Measurements from ENCODE around the gene UNKL. TPM values are rescaled to one million over a fixed set of nuclear protein-coding genes. Genes with fewer than 3 reads are reported as not detected.

Gene UNKL
- total RNA-seq, 1 donor from 2014 or later: 19.9 TPM

DNA sequence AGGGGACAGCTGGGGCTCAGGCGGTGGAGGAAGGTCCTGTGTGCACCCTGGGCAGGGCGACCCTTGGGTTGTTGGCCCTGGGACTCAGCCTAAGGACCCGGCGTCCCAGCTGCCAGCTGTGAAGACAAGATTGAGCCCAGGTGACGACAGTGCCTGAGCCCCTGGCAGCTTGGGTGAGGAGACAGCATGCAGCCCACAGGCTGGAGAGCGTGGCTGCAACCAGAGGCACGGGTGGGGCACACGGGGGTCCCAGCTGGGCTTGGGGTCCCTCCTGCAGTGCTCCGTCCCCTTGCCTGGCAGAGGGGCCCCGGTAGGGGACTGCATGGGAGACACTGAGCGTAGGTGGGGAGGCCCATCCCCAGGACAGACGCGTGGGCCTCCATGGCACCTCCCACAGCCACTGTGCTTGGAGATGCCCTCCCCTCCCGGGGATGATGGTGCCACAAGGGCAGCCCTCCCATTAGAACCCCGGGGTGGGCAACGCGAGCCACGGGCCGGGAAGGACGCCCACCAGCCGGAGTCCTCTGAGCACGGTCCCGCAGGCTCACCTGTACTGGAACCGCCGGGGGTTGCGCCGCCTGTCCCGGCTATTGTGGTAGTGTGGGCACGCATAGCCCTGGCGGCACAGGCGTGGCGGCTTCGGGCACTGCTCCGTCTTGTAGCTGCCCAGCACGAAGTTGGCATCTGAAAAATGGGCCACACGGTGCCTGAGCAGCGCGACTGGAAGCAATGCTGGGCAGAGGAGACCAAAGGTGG is 15.5 kb downstream of the UNKL start:
- ATAC-seq (peak; percentile 18), DNase-seq (no peak)
- H3K9me3 ChIP-seq: no peaks in the 10 kb centered on the region
- no peak overlapping the region for H3K27ac ChIP-seq
- no peaks in the 10 kb centered on the region for H3K27me3 ChIP-seq
- TF ChIP-seq, protein P1, sequence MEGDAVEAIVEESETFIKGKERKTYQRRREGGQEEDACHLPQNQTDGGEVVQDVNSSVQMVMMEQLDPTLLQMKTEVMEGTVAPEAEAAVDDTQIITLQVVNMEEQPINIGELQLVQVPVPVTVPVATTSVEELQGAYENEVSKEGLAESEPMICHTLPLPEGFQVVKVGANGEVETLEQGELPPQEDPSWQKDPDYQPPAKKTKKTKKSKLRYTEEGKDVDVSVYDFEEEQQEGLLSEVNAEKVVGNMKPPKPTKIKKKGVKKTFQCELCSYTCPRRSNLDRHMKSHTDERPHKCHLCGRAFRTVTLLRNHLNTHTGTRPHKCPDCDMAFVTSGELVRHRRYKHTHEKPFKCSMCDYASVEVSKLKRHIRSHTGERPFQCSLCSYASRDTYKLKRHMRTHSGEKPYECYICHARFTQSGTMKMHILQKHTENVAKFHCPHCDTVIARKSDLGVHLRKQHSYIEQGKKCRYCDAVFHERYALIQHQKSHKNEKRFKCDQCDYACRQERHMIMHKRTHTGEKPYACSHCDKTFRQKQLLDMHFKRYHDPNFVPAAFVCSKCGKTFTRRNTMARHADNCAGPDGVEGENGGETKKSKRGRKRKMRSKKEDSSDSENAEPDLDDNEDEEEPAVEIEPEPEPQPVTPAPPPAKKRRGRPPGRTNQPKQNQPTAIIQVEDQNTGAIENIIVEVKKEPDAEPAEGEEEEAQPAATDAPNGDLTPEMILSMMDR (IDR thresholded peaks at IDR 0.05): no peak
- H3K4me1 ChIP-seq: no peaks in the 10 kb centered on the region
- intact Hi-C loops (cut with DNase I): no loop called here
- H3K36me3 ChIP-seq: peaks cover 67% of the 10 kb centered on the region
- no peak overlapping the region for H3K4me3 ChIP-seq

- ATAC-seq (no peak), DNase-seq (no peak)
- Histone ChIP-seq H3K4me3 (no peak overlapping the region), H3K27me3 (no peaks in the 10 kb centered on the region), H3K9me3 (no peaks in the 10 kb centered on the region), H3K4me1 (no peaks in the 10 kb centered on the region), H3K36me3 (peaks cover 68% of the 10 kb centered on the region), H3K27ac (no peak overlapping the region)
- intact Hi-C loops (cut with DNase I): no loop called here
- TF ChIP-seq, protein P1 (IDR thresholded peaks at IDR 0.05): no peak
These were observed 16.2 kb downstream of the UNKL start for GRCh38 chr16:1398351-1398750.

DNA sequence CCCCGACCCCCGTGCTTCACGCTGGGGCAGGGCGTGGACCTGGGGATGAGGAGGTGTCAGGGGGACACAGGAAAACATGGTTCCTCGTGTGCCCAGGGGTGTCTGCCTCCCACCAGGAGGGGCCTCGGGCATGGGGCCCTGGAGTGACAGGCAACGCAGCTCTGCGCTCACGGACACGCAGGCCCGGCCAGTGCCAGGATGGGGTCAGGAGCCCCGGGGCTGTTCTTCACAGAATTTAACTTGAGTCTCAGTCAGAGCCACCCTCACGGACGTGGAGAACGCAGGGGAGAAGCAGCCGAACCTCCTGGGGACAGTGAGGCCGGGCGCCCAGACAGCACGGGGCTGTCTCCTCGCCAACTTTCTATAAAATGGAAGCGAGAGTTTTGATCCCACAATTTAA is 16.7 kb downstream of the UNKL start:
- Histone ChIP-seq H3K27me3 (no peaks in the 10 kb centered on the region), H3K4me3 (no peak overlapping the region), H3K9me3 (no peaks in the 10 kb centered on the region), H3K36me3 (peaks cover 67% of the 10 kb centered on the region), H3K27ac (no peak overlapping the region), H3K4me1 (no peaks in the 10 kb centered on the region)
- TF ChIP-seq, protein P1 (IDR thresholded peaks at IDR 0.05): no peak
- no peak for DNase-seq
- no peak for ATAC-seq
- intact Hi-C loops (cut with DNase I): no loop called here

DNA sequence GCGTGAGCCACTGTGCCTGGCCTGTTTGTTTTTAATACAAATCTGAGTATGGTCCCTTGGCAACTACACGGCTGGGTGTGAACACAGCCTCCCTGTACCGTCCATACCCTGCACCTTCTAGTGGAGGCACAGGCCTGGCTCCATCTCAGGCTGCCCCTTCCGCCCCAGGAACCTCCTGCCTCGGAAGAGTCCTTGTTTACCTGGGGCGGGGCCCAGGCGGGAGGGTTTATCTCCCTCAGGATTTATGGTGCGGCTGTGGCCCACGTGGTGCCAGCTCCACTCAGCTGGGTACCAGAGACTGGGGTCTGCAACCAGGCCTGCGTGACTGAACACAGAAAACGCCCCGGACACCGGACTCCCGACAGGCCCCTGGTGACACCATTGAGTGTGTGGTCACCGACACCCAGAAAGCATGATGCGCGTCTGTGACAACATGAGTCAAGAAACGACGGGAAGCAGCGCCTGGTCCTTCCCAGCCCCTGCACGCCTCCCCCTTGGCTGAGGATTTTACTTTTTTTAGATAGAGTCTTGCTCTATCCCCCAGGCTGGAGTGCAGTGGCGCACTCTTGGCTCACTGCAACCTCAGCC is 19.0 kb downstream of the UNKL start:
- TF ChIP-seq, protein P1 (IDR thresholded peaks at IDR 0.05): no peak
- ATAC-seq (no peak), DNase-seq (no peak)
- Histone ChIP-seq H3K4me1 (no peaks in the 10 kb centered on the region), H3K4me3 (no peak overlapping the region), H3K27me3 (no peaks in the 10 kb centered on the region), H3K9me3 (no peaks in the 10 kb centered on the region), H3K27ac (no peak overlapping the region), H3K36me3 (peaks cover 59% of the 10 kb centered on the region)
- intact Hi-C loops (cut with DNase I): no loop called here

GRCh38 chr16:1394367-1394951 is 20.0 kb downstream of the UNKL start:
- H3K27ac ChIP-seq: no peak overlapping the region
- intact Hi-C loops (cut with DNase I): no loop called here
- H3K27me3 ChIP-seq: no peaks in the 10 kb centered on the region
- H3K36me3 ChIP-seq: peaks cover 65% of the 10 kb centered on the region
- DNase-seq (no peak), ATAC-seq (no peak)
- no peaks in the 10 kb centered on the region for H3K9me3 ChIP-seq
- H3K4me3 ChIP-seq: no peak overlapping the region
- TF ChIP-seq, protein P1 (IDR thresholded peaks at IDR 0.05): no peak
- H3K4me1 ChIP-seq: no peaks in the 10 kb centered on the region
